Endothelial cell of umbilical vein (primary cell): ENCODE results near the gene PCDHA10. TPM values are rescaled to one million over a fixed set of nuclear protein-coding genes. Genes with fewer than 3 reads are reported as not detected.

Experiments
- BruUV-seq: library from RNA; stranded (reverse); fragments of 400-500 nt; replicated peaks from 2 replicates; lab custom pipeline; 2021; lab: Mats Ljungman, UMichigan
- CTCF ChIA-PET: fragments of 300-600, 350-600 bp; sonication (Branson Sonifier 250); formaldehyde crosslinking; loops from one replicate; lab custom pipeline; 2021; ENCODE audit warnings: antibody characterized with exemption, inconsistent platforms; lab: Charles Lee
- POLR2A ChIA-PET: fragments of 300-600, 350-600 bp; sonication (Branson Sonifier 250); formaldehyde crosslinking; loops from one replicate; lab custom pipeline; 2021; ENCODE audit warnings: antibody characterized with exemption, inconsistent platforms; lab: Charles Lee
- DNase-seq: peaks from one replicate; pipeline ENCODE4 v3.0.0-alpha.2; 2011; ENCODE audit warnings: low read depth, low spot score
- FAIRE-seq: peaks from 2 replicates; lab custom pipeline; 2011; peaks lifted over from hg19 to GRCh38; lab: Jason Lieb, UNC
- H2AFZ ChIP-seq: 2 replicates; pipeline ENCODE4 v1.6.0; 2012; ENCODE audit warnings: low read depth, low read length, control low read depth, inconsistent platforms
- H3K27ac ChIP-seq: 2 replicates; pipeline ENCODE4 v1.5.1; 2011; ENCODE audit warnings: low read depth, mild to moderate bottlenecking, control low read depth, low read length, moderate library complexity; ENCODE audit not compliant: insufficient read depth
- H3K27me3 ChIP-seq, 2 experiments: 2 replicates each; pipeline versions ENCODE4 v1.6.0 to v1.6.1; 2011; ENCODE audit warnings: low read length in 2 of 2, mixed read lengths in 1 of 2; ENCODE audit not compliant: control insufficient read depth in 2 of 2, insufficient read depth in 2 of 2
- H3K36me3 ChIP-seq, 2 experiments: 2 replicates in 1 of 2; 3 replicates in 1 of 2; pipeline ENCODE4 v1.5.1; 2011; ENCODE audit warnings: low read length in 2 of 2, mild to moderate bottlenecking in 1 of 2, moderate library complexity in 1 of 2; ENCODE audit not compliant: control insufficient read depth in 2 of 2, insufficient read depth in 2 of 2; ENCODE audit errors: extremely low read depth in 1 of 2
- H3K4me1 ChIP-seq: 3 replicates; pipeline ENCODE4 v1.5.1; 2011; ENCODE audit warnings: mild to moderate bottlenecking, low read length; ENCODE audit not compliant: control insufficient read depth, insufficient read depth; ENCODE audit errors: extremely low read depth
- H3K4me2 ChIP-seq: 2 replicates; pipeline ENCODE4 v1.6.1; 2011; ENCODE audit warnings: low read length, control low read depth, mixed read lengths; ENCODE audit not compliant: insufficient read depth
- H3K4me3 ChIP-seq, 3 experiments: fragments of 200-600 bp in 1 of 3; sonication (generic), shearing (Covaris generic) in 1 of 3; replicated peaks in 1 of 3; 2 replicates each; pipeline ENCODE4 v1.5.1; 2011 to 2016; ENCODE audit warnings: control low read depth in 3 of 3, low read length in 3 of 3, mild to moderate bottlenecking in 2 of 3, inconsistent platforms in 1 of 3, low read depth in 1 of 3, moderate library complexity in 1 of 3; ENCODE audit not compliant: insufficient read depth in 1 of 3
- H3K79me2 ChIP-seq: 2 replicates; pipeline ENCODE4 v1.6.0; 2012; ENCODE audit warnings: low read length, inconsistent platforms; ENCODE audit not compliant: control insufficient read depth, insufficient read depth
- H3K9ac ChIP-seq: replicated peaks from 2 replicates; pipeline ENCODE3; 2011; ENCODE audit warnings: low read length, control low read depth; ENCODE audit not compliant: insufficient read depth; ENCODE audit errors: extremely low read depth
- H3K9me1 ChIP-seq: replicated peaks from 3 replicates; pipeline ENCODE4 v1.6.0; 2011; ENCODE audit warnings: mild to moderate bottlenecking, low read length; ENCODE audit not compliant: control insufficient read depth, insufficient read depth; ENCODE audit errors: extremely low read depth
- H3K9me3 ChIP-seq: replicated peaks from 2 replicates; pipeline ENCODE4 v1.5.1; 2012; ENCODE audit warnings: low read length, inconsistent platforms; ENCODE audit not compliant: control insufficient read depth, insufficient read depth
- H4K20me1 ChIP-seq: replicated peaks from 2 replicates; pipeline ENCODE3; 2011; ENCODE audit warnings: mild to moderate bottlenecking, low read length; ENCODE audit not compliant: control insufficient read depth, insufficient read depth; ENCODE audit errors: extremely low read depth
- EZH2 ChIP-seq: IDR thresholded peaks from 2 replicates; pipeline ENCODE4 v1.6.1; 2012; ENCODE audit warnings: borderline replicate concordance, low read depth, mild to moderate bottlenecking, moderate library complexity, low read length, inconsistent platforms; ENCODE audit not compliant: severe bottlenecking
- FOS ChIP-seq: IDR thresholded peaks from 2 replicates; pipeline ENCODE4 v1.6.1; 2011; ENCODE audit warnings: mild to moderate bottlenecking, low read length, moderate library complexity, borderline replicate concordance; ENCODE audit not compliant: insufficient read depth
- GATA2 ChIP-seq: IDR thresholded peaks from 2 replicates; pipeline ENCODE4 v1.7.0; 2011; ENCODE audit warnings: low read depth, mild to moderate bottlenecking, moderate library complexity, mixed read lengths, low read length; ENCODE audit not compliant: insufficient read length, insufficient read depth
- JUN ChIP-seq: IDR thresholded peaks from 2 replicates; pipeline ENCODE4 v1.6.1; 2011; ENCODE audit warnings: borderline replicate concordance, low read depth; ENCODE audit not compliant: insufficient read length, insufficient read depth
- MYC ChIP-seq: IDR thresholded peaks from one replicate; pipeline ENCODE4 v1.6.1; 2011; ENCODE audit warnings: mild to moderate bottlenecking, low read depth, low read length
- POLR2A ChIP-seq: IDR thresholded peaks from 2 replicates; pipeline ENCODE4 v1.6.1; 2012; ENCODE audit warnings: low read depth, mild to moderate bottlenecking, control low read depth, low read length
- POLR2AphosphoS5 ChIP-seq: IDR thresholded peaks from 2 replicates; pipeline ENCODE4 v1.6.1; 2012; ENCODE audit warnings: low read depth, mild to moderate bottlenecking, control low read depth, low read length, moderate library complexity; ENCODE audit not compliant: insufficient read depth
- dilution Hi-C: fragments of 300-500 bp; cut with MboI; formaldehyde crosslinking; loops from one replicate; pipeline ENCODE4 v1.15.0; 2019; ENCODE audit warnings: low sequenced_read_pairs; ENCODE audit not compliant: extremely low pct_ligation_motif_present
- intact Hi-C: fragments of 100-400 bp; cut with micrococcal nuclease; formaldehyde crosslinking; loops from one replicate; pipeline ENCODE4 v1.10.0; 2022
- polyA plus RNA-seq, 4 experiments: library from polyadenylated mRNA; depleted of rRNA in 3 of 4; stranded (reverse) in 3 of 4; unstranded in 1 of 4; fragments of >200 nt; gene quantifications; 2 replicates each; pipeline versions ENCODE4 v1.2.1 to v1.2.3, GENCODE V29; 2011 to 2012; ENCODE audit warnings: missing spikeins in 1 of 4
- total RNA-seq: library from RNA; stranded (reverse); gene quantifications from 2 replicates; pipeline ENCODE4 v1.2.3, GENCODE V29; 2021
- TF ChIP-seq, protein P1 (sequence below): IDR thresholded peaks from 2 replicates; pipeline ENCODE4 v1.6.1; 2011; ENCODE audit not compliant: insufficient read depth, insufficient read length
- TF ChIP-seq, protein P2 (sequence below), 2 donors: IDR thresholded peaks; 1 replicate in 1 of 2; 2 replicates in 1 of 2; pipeline ENCODE4 v1.5.1; 2011; ENCODE audit warnings: low read length in 2 of 2, mild to moderate bottlenecking in 2 of 2, moderate library complexity in 2 of 2, control low read depth in 1 of 2, inconsistent platforms in 1 of 2, low read depth in 1 of 2; ENCODE audit not compliant: insufficient read depth in 1 of 2; ENCODE audit errors: extremely low read depth in 1 of 2

The PCDHA10 gene
- total and polyA plus RNA-seq, 2 donors (not counting 3 experiments of a cell fraction or from before 2014, with no cell fraction given) = 0.11 to 0.18 TPM

DNA sequence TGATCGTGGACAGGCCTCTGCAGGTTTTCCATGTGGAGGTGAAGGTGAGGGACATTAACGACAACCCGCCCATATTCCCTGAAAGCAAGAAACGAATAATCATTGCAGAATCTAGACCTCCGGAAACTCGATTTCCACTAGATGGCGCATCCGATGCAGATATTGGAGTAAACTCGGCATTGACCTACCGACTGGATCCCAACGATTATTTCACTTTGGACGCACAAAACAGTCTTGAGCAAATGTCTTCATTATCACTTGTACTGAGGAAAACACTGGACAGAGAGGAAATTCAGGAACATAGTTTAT is 26.8 kb downstream of the PCDHA10 start:
- CTCF ChIA-PET = interaction anchor here (2.2 kb wide), 1 partner anchor 158 kb away, joined by 12 read pairs; no protein-coding TSS in a partner anchor

DNA sequence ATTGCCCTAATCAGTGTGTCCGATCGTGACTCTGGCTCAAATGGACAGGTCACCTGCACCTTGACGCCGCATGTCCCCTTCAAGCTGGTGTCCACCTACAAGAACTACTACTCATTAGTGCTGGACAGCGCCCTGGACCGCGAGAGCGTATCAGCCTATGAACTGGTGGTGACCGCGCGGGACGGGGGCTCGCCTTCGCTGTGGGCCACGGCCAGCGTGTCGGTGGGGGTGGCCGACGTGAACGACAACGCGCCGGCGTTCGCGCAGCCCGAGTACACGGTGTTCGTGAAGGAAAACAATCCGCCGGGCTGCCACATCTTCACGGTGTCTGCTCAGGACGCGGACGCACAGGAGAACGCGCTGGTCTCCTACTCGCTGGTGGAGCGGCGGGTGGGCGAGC is 27.7 kb downstream of the PCDHA10 start:
- intact Hi-C loops = loop anchor here (5.0 kb wide), 1 partner anchor 44 kb away; the partner anchor contains the start of gene PCDHAC1
- CTCF ChIA-PET = interaction anchor here (2.2 kb wide), 1 partner anchor 157 kb away, joined by 12 read pairs; no protein-coding TSS in a partner anchor
- no peaks in the 10 kb centered on the region for H4K20me1 ChIP-seq
- no peak overlapping the region for H2AFZ ChIP-seq
- peaks cover 0 to 5% of the 10 kb centered on the region in 2 experiments for H3K27me3 ChIP-seq
- no peaks in the 10 kb centered on the region for H3K9me1 ChIP-seq
- dilution Hi-C loops = no loop called here
- BruUV-seq = no TSS peak
- H3K79me2 ChIP-seq = no peaks in the 10 kb centered on the region
- H3K4me2 ChIP-seq = no peak overlapping the region
- H3K4me3 ChIP-seq = no peak overlapping the region
- FAIRE-seq (no peak), DNase-seq (no peak)
- TF ChIP-seq JUN (no peak), GATA2 (no peak), MYC (no peak), POLR2A (no peak), EZH2 (no peak), POLR2AphosphoS5 (no peak), FOS (no peak)
- TF ChIP-seq, protein P1, sequence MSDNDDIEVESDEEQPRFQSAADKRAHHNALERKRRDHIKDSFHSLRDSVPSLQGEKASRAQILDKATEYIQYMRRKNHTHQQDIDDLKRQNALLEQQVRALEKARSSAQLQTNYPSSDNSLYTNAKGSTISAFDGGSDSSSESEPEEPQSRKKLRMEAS = no peak
- TF ChIP-seq, protein P2, sequence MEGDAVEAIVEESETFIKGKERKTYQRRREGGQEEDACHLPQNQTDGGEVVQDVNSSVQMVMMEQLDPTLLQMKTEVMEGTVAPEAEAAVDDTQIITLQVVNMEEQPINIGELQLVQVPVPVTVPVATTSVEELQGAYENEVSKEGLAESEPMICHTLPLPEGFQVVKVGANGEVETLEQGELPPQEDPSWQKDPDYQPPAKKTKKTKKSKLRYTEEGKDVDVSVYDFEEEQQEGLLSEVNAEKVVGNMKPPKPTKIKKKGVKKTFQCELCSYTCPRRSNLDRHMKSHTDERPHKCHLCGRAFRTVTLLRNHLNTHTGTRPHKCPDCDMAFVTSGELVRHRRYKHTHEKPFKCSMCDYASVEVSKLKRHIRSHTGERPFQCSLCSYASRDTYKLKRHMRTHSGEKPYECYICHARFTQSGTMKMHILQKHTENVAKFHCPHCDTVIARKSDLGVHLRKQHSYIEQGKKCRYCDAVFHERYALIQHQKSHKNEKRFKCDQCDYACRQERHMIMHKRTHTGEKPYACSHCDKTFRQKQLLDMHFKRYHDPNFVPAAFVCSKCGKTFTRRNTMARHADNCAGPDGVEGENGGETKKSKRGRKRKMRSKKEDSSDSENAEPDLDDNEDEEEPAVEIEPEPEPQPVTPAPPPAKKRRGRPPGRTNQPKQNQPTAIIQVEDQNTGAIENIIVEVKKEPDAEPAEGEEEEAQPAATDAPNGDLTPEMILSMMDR (IDR thresholded peaks at IDR 0.05; ENCODE audit: extremely low read depth in 1 of 2, insufficient read depth in 1 of 2, low read depth in 1 of 2, low read length in 2 of 2) = no peak
- POLR2A ChIA-PET = no interaction called here
- H3K9me3 ChIP-seq = no peaks in the 10 kb centered on the region
- no peak overlapping the region for H3K9ac ChIP-seq
- H3K4me1 ChIP-seq = no peaks in the 10 kb centered on the region
- H3K27ac ChIP-seq = no peak overlapping the region
- no peaks in the 10 kb centered on the region for H3K36me3 ChIP-seq

More for the DNA sequence above, 26.8 kb downstream of the PCDHA10 start:
- FAIRE-seq (no peak), DNase-seq (no peak)
- Histone ChIP-seq H3K27ac (no peak overlapping the region), H3K4me2 (no peak overlapping the region), H3K27me3 (peaks cover 0 to 7% of the 10 kb centered on the region in 2 experiments), H3K4me1 (no peaks in the 10 kb centered on the region), H2AFZ (no peak overlapping the region), H3K9me1 (no peaks in the 10 kb centered on the region), H3K4me3 (no peak overlapping the region), H3K9me3 (no peaks in the 10 kb centered on the region), H3K79me2 (no peaks in the 10 kb centered on the region), H3K9ac (no peak overlapping the region), H4K20me1 (no peaks in the 10 kb centered on the region), H3K36me3 (no peaks in the 10 kb centered on the region)
- BruUV-seq = no TSS peak
- intact Hi-C loops = loop anchor here (1.0 to 5.0 kb wide), 2 partner anchors 45 to 159 kb away; partner anchors contain the start of gene PCDHAC1
- POLR2A ChIA-PET = no interaction called here
- TF ChIP-seq, protein P2 (IDR thresholded peaks at IDR 0.05; ENCODE audit: extremely low read depth in 1 of 2, insufficient read depth in 1 of 2, low read depth in 1 of 2, low read length in 2 of 2) = no peak
- dilution Hi-C loops = no loop called here
